IPS-15b (cell line): Measurements from ENCODE around the gene TMEM167A.

Experiments
- H3K27me3 ChIP-seq: one replicate; pipeline ENCODE4 v1.6.1; 2013; ENCODE audit warnings: low read length; ENCODE audit not compliant: control insufficient read depth, insufficient read depth
- H3K36me3 ChIP-seq: one replicate; pipeline ENCODE4 v1.6.1; 2013; ENCODE audit warnings: low read length; ENCODE audit not compliant: control insufficient read depth, insufficient read depth
- H3K4me1 ChIP-seq: one replicate; pipeline ENCODE4 v1.6.1; 2013; ENCODE audit warnings: mild to moderate bottlenecking, low read length; ENCODE audit not compliant: control insufficient read depth, insufficient read depth
- H3K4me3 ChIP-seq: one replicate; pipeline ENCODE4 v1.5.1; 2013; ENCODE audit warnings: low read depth, low read length
- H3K9ac ChIP-seq: one replicate; pipeline ENCODE4 v1.6.1; 2013; ENCODE audit warnings: low read depth, mild to moderate bottlenecking, low read length
- H3K9me3 ChIP-seq: one replicate; pipeline ENCODE4 v1.6.1; 2013; ENCODE audit warnings: mild to moderate bottlenecking, low read length; ENCODE audit not compliant: control insufficient read depth, insufficient read depth

The TMEM167A gene

DNA sequence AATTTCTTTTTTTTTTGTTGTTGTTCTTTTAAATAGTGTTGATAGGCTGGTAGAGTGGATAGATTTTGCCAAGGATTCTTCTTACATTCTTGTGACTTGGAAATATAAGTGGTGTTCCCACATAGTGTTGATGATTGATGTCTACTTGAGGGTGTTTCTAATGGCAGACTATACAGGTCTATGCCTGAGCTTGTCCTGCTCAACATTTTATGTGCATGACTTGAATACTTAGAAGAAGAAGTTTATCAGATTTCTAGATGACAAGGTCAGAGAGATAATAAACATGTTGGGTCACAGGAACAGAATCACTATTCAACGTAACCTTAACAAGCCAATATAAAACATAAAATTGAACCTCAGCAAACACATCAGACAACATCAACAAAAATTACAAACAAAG, 24.3 kb upstream of the TMEM167A start:
- Histone ChIP-seq H3K36me3 (no peaks in the 10 kb centered on the region), H3K4me1 (peaks cover 9% of the 10 kb centered on the region), H3K9me3 (no peaks in the 10 kb centered on the region), H3K4me3 (no peak overlapping the region), H3K27me3 (no peaks in the 10 kb centered on the region), H3K9ac (no peak overlapping the region)

- H3K9ac ChIP-seq: no peak overlapping the region
Measured at GRCh38 chr5:83099445-83099844, 22.3 kb upstream of the TMEM167A start.

GRCh38 chr5:83099001-83099400, 21.8 kb upstream of the TMEM167A start:
- Histone ChIP-seq H3K27me3 (no peaks in the 10 kb centered on the region), H3K4me3 (no peak overlapping the region), H3K9me3 (no peaks in the 10 kb centered on the region), H3K9ac (no peak overlapping the region), H3K36me3 (no peaks in the 10 kb centered on the region), H3K4me1 (peaks cover 9% of the 10 kb centered on the region)

More at GRCh38 chr5:83099445-83099844, 22.3 kb upstream of the TMEM167A start:
- no peak overlapping the region for H3K4me3 ChIP-seq
- no peaks in the 10 kb centered on the region for H3K36me3 ChIP-seq
- H3K9me3 ChIP-seq: no peaks in the 10 kb centered on the region
- H3K27me3 ChIP-seq: no peaks in the 10 kb centered on the region
- peaks cover 9% of the 10 kb centered on the region for H3K4me1 ChIP-seq

DNA sequence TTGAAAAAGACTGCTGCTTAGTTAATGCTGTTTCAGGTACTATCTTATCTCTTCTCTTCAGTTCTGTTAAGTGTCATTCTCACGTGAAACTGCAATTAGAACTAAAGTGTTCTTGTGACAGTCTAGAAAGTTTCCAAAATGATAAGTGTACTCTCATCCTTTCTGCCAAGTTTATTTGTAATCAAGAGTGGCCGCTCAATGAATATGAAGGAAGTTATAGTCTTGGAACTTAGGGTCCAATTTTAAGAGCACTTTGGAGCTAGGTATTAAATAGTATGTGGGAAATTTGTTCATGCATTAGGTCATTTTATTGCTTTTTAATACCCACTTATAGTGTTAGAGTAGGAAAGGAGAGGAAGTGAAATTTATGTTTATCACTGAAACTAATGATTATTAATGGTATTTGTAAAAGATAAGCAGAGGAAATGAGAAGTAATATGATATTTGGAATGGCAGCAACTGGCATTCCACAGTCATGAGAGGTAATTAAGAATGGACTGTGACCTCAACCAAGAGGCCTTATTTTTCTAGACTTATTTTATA, 20.6 kb upstream of the TMEM167A start:
- Histone ChIP-seq H3K4me3 (no peak overlapping the region), H3K4me1 (peaks cover 9% of the 10 kb centered on the region), H3K9me3 (no peaks in the 10 kb centered on the region), H3K27me3 (no peaks in the 10 kb centered on the region), H3K9ac (no peak overlapping the region), H3K36me3 (no peaks in the 10 kb centered on the region)

DNA sequence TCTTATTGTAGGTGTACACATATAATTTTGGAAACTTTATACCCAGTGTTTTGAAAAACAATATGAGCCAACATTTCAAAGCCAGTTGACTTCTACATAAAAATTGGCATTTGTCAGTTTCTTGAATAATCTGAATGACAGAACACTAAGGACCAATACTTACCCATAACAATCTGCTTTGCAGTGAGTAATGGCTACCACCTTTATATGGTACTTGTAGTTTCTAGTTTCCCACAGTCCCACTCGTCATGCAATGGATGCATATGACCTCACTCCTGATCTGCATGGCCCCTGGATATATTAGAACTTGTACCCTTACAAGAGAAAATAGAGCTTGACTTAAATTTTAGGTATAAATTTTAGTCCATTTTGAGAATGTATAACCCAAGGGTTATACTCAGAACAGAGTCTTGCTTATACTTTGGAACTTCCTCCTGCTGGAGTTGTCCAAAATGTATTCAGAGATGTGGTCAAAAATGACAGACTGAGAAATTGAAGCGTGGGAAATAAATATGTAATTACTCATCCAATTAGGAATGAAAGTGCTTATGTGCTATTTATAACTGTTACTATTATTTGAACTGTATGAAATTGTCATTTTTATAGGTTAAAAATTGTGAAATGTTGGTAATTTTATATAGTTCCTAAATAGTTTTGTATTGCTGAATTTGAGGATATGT, 19.6 kb upstream of the TMEM167A start:
- Histone ChIP-seq H3K27me3 (no peaks in the 10 kb centered on the region), H3K9ac (no peak overlapping the region), H3K4me1 (peaks cover 9% of the 10 kb centered on the region), H3K9me3 (no peaks in the 10 kb centered on the region), H3K36me3 (no peaks in the 10 kb centered on the region), H3K4me3 (no peak overlapping the region)

GRCh38 chr5:83095957-83096539, 18.9 kb upstream of the TMEM167A start:
- H3K9me3 ChIP-seq: no peaks in the 10 kb centered on the region
- H3K4me3 ChIP-seq: no peak overlapping the region
- no peaks in the 10 kb centered on the region for H3K27me3 ChIP-seq
- no peaks in the 10 kb centered on the region for H3K36me3 ChIP-seq
- H3K9ac ChIP-seq: no peak overlapping the region
- H3K4me1 ChIP-seq: peaks cover 9% of the 10 kb centered on the region

DNA sequence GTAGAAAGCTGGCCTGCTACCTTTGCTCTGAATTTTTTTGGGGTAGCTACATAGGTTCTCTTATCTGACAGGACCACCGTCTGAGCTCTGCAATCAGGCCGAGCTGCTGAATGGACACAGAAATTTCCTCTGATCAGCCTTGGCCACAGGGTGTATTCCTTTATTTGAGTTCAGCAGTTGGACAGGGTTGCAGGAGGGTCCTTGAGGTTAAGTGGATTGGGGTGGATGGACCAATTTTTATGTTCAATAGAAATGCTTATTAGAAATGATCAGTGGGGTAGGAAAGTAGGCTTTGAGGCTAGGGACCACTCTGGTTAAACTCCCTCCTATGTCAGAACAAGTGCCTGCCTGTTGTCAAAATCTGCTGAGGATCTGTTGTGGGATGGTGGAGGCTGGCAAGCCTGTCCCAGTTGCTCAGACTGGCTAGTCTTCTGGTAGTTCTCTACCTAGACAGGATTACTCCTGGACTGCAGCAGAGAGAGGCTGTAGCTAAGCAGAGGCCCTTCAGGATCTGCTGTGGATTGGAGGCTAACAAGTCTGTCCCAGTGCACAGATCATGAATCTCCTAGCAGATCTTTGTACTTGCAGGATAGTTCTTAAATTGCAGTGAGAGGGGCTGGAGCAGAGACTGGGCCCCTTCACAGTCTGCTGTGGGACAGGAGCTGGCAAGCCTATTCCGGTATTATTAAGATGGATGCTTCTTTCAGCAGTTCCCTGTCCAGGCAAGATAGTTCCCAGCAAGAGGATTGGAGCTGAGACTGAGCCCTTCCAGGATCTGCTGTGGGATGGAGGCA, 18.2 kb upstream of the TMEM167A start:
- Histone ChIP-seq H3K9ac (no peak overlapping the region), H3K4me1 (peaks cover 9% of the 10 kb centered on the region), H3K27me3 (no peaks in the 10 kb centered on the region), H3K4me3 (no peak overlapping the region), H3K36me3 (no peaks in the 10 kb centered on the region), H3K9me3 (no peaks in the 10 kb centered on the region)

GRCh38 chr5:83093692-83094091, 16.5 kb upstream of the TMEM167A start:
- Histone ChIP-seq H3K9ac (no peak overlapping the region), H3K4me1 (peaks cover 3% of the 10 kb centered on the region), H3K4me3 (no peak overlapping the region), H3K27me3 (no peaks in the 10 kb centered on the region), H3K9me3 (no peaks in the 10 kb centered on the region), H3K36me3 (no peaks in the 10 kb centered on the region)

GRCh38 chr5:83092619-83093018, 15.4 kb upstream of the TMEM167A start:
- no peaks in the 10 kb centered on the region for H3K36me3 ChIP-seq
- H3K4me1 ChIP-seq: no peaks in the 10 kb centered on the region
- H3K4me3 ChIP-seq: no peak overlapping the region
- H3K9me3 ChIP-seq: no peaks in the 10 kb centered on the region
- no peaks in the 10 kb centered on the region for H3K27me3 ChIP-seq
- no peak overlapping the region for H3K9ac ChIP-seq

- Histone ChIP-seq H3K27me3 (no peaks in the 10 kb centered on the region), H3K9ac (no peak overlapping the region), H3K9me3 (no peaks in the 10 kb centered on the region), H3K4me3 (no peak overlapping the region), H3K36me3 (no peaks in the 10 kb centered on the region), H3K4me1 (no peaks in the 10 kb centered on the region)
Measured at GRCh38 chr5:83090169-83090568, 13.0 kb upstream of the TMEM167A start.

GRCh38 chr5:83085106-83085505, 7.9 kb upstream of the TMEM167A start:
- no peaks in the 10 kb centered on the region for H3K9me3 ChIP-seq
- no peaks in the 10 kb centered on the region for H3K27me3 ChIP-seq
- peaks cover 8% of the 10 kb centered on the region for H3K4me1 ChIP-seq
- no peak overlapping the region for H3K4me3 ChIP-seq
- no peaks in the 10 kb centered on the region for H3K36me3 ChIP-seq
- H3K9ac ChIP-seq: no peak overlapping the region
